ENCODE data around the gene TEX22.

TEX22 gene

DNA sequence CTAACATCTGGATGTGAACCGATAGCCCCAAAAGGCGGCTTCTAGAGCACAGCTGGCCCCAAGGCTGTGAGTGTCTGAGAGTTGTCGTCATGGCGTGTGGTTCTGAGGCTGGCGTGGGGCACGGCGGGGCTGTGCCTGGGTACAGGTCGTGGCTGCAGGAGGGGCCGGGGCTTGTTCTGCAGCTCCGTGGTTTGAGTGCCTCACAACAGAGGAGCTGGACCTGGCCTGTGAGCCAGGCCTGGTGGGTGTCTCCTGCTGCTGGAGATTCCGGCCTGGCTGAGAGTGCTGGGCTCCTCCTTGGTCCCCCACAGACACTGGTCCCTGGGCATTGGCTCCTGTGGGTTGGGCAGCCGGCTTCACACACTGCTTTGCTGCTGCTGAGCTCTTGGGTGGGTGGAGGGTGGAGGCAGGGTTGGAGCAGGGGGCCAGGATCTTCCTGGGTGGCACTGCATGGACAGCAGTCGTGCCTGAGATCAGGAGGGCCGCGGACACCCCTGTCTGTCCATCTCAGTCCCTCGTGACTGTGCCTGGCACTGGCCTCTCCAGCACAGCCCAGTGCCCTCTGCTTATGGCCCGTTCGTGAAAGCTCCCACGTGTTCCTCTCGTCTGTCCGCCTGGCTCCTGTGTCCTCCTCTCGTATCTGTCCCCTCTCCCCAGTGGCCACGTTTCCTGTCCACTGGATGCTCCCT is 31.8 kb upstream of the TEX22 start:
- no peak for DNase-seq (ENCODE audit: low read depth in 2 of 2)

DNA sequence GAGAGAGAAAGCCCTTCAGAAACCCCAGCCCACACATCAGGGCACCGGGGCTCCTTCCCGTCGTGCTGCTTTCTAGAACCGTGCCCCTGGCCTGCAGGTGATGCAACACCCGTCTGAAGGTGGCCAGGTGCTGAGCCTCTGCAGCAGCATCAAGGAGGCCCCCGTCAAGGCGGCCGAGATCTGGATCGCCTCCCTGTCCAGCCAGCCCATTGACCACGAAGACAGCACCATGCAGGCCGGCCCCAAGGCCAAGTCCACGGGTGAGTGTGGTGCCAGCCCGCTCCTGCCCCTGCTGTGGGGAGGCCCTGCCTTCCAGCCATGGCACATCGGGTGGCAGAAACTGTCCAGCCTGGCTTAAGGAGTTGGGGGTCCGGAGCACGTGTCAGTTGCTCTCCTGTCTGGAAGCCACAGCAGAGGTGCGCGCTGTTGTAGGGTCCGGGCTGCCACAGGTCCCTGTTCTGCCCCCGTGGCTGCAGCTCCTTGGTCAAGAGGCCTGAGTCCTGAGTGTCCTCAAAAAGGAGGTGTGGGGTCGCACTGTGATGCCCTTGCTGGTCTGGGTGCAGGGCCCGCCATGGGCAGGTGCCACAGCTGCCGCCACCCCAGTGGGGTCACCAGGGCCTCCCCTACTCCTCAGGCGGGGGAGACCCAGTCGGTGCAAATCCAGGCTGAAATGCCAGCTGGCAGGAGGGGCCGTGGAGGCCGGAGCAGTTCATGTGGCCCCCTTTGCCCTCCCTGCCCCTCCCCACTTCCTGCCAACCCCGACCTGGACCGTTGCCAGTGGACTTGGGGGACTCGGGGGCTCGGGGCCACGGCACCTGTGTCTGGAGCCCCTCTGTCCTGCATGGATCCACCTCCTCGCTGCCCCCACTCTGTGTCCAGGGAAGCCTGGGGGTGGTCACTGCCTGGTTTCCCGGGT is 31.0 kb upstream of the TEX22 start:
- DNase-seq (ENCODE audit: low read depth in 2 of 2), result no peak

DNA sequence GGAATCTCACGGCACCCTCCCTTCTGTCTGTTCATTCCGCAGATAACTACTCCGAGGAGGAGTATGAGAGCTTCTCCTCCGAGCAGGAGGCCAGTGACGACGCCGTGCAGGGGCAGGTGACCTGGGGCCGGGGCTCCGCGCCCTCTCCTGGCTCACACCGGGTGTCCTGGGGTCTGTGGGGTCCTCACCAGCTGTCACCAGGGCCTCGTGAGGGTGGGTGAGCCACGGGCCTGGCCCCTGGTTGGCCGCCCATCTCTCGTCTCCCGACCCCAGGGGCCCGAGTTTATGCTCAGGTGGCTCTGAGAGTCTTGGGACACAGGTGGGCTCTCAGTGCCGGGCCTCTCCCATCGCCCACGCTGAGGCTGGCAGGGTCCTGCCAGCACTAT is 30.3 kb upstream of the TEX22 start:
- no peak for DNase-seq (ENCODE audit: low read depth in 2 of 2)

DNA sequence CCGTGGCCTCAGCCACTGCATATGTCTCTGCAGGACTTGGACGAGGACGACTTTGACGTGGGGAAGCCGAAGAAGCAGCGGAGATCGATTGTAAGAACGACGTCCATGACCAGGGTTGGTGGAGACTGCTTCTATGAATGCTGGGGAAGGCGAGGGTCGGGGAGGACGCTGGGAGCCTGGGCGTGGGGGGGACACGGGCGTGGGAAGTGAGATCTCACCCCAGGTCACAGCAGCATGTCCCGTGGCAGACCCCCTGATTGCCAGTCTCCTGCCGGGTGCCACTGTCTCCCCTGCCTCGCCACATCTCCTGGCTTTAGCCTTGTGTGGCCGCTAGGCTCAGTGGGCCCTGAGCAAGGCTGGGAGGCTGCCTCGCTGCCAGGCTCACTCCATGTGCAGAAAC is 29.9 kb upstream of the TEX22 start:
- DNase-seq (ENCODE audit: low read depth in 2 of 2), result no peak

GRCh38 chr14:105368910-105369652 is 29.3 kb upstream of the TEX22 start:
- no peak for DNase-seq (ENCODE audit: low read depth in 2 of 2)

- DNase-seq (ENCODE audit: low read depth in 2 of 2), result no peak
These were observed 28.7 kb upstream of the TEX22 start for GRCh38 chr14:105369653-105370040.

- DNase-seq (ENCODE audit: low read depth in 2 of 2), result no peak
These were observed 23.9 kb upstream of the TEX22 start for GRCh38 chr14:105374389-105374788.

DNA sequence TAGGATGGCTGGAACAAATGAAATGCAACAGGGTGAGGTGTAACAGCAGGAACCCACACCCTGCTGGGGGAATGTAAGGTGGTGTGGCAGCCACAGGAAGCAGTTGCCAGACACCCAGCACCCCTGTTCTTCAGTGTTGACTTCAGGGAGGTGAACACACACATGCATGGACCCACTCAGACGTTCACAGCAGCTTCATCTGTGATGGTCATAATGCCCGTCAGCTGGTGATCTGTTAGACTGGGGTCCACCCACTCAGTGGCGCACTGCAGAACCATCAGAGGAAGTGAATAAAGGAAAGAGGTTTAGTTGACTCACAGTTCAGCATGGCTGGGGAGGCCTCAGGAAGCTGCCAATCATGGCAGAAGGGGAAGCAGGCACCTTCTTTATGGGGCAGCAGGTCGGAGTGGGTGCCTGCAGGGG is 22.7 kb upstream of the TEX22 start:
- peak; percentile 26 for DNase-seq (ENCODE audit: low read depth in 2 of 2)

GRCh38 chr14:105376521-105377440 is 21.6 kb upstream of the TEX22 start:
- DNase-seq (ENCODE audit: low read depth in 2 of 2), result no peak

- no peak for DNase-seq (ENCODE audit: low read depth in 2 of 2)
These were observed 20.7 kb upstream of the TEX22 start for GRCh38 chr14:105377555-105378182.

GRCh38 chr14:105378199-105378598 is 20.1 kb upstream of the TEX22 start:
- no peak for DNase-seq (ENCODE audit: low read depth in 2 of 2)

DNA sequence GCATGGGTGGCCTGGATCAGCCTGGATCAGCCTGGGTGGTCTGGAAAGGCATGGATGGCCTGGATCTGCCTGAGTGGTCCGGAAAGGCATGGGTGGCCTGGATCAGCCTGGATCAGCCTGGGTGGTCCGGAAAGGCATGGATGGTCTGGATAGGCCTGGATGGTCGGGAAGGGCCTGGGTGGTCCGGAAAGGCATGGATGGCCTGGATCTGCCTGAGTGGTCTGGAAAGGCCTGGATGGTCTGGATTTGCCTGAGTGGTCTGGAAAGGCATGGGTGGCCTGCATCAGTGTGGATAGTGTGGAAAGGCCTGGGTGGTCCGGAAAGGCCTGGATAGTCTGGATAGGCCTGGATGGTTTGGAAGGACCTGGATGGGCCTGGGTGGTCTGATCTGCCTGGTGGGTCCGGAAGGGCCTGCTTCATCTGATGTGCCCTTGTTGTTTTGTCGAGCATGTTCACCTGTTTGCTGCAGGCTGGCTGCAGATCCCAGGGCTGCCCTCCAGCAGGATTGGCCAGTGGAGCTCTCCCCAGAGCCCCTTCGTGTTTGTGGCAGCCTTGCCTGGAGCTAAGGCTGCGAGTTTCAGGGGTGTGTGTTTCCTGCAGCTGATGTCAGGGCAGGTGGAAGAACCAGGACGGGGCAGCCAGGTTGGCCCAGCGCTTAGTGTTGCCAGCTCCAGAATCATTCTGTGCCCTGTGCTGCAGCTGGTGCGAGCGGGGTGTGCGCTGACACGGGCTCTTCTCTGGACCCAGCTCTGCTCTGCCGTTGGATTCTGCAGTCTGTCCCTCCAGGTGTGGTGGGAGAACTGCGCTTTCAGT is 19.3 kb upstream of the TEX22 start:
- DNase-seq (ENCODE audit: low read depth in 2 of 2), result no peak

DNA sequence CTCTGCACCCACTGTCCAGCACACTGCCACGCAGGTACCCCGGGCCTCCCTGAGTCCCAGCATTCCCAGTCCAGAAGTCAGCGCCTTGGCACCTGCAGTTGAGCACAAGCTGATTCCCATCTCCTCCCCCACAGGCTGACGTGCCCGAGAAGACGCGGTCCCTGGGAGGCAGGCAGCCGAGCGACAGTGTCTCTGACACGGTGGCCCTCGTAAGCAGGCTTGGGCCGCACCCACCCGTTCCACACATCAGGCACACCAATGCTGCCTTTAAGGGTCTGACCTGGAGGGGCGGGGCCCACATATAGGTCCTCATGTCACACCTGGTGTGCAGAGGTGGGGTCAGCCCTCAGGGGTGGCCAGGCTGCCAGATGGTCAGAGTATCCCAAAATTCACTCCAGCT is 18.4 kb upstream of the TEX22 start:
- no peak for DNase-seq (ENCODE audit: low read depth in 2 of 2)

- DNase-seq (ENCODE audit: low read depth in 2 of 2), result no peak
These were observed 17.6 kb upstream of the TEX22 start for GRCh38 chr14:105380756-105381155.

- DNase-seq (ENCODE audit: low read depth in 2 of 2), result no peak
These were observed 16.6 kb upstream of the TEX22 start for GRCh38 chr14:105381446-105382342.

- DNase-seq (ENCODE audit: low read depth in 2 of 2), result no peak
These were observed 15.8 kb upstream of the TEX22 start for GRCh38 chr14:105382343-105383082.

GRCh38 chr14:105383083-105383730 is 15.1 kb upstream of the TEX22 start:
- DNase-seq (ENCODE audit: low read depth in 2 of 2), result no peak
